HepG2 (cell line): ENCODE measurements around the gene HDLBP. TPM values are rescaled to one million over a fixed set of nuclear protein-coding genes. Genes with fewer than 3 reads are reported as not detected.

Experiments used
- DNMT3B ChIP-seq: conservative IDR thresholded peaks from 2 replicates; pipeline ENCODE4 v1.6.1; 2016; ENCODE audit warnings: missing biosample characterization, control low read depth
- E2F2 ChIP-seq: sonication (generic); formaldehyde crosslinking; IDR thresholded peaks from 2 replicates; pipeline ENCODE4 v1.4.0; 2020; ENCODE audit warnings: missing genetic modification reagents, borderline replicate concordance
- ELK4 ChIP-seq: sonication (generic); formaldehyde crosslinking; IDR thresholded peaks from 2 replicates; pipeline ENCODE4 v1.9.0; 2021; ENCODE audit warnings: missing genetic modification reagents, borderline replicate concordance
- HMGXB4 ChIP-seq, 2 experiments: sonication (generic) in 1 of 2; formaldehyde crosslinking in 1 of 2; IDR thresholded peaks; 2 replicates each; pipeline versions ENCODE4 v1.4.0 to v1.6.1; 2018 to 2020; ENCODE audit warnings: missing genetic modification reagents in 2 of 2, borderline replicate concordance in 1 of 2, low read depth in 1 of 2, mild to moderate bottlenecking in 1 of 2, missing biosample characterization in 1 of 2
- HNF1A ChIP-seq, 2 experiments: sonication (generic) in 1 of 2; formaldehyde crosslinking in 1 of 2; IDR thresholded peaks; 2 replicates each; pipeline versions ENCODE4 v1.4.0 to v1.6.1; 2016 to 2020; ENCODE audit warnings: borderline replicate concordance in 1 of 2, low read depth in 1 of 2, mild to moderate bottlenecking in 1 of 2, missing genetic modification reagents in 1 of 2
- KLF16 ChIP-seq, 2 experiments: sonication (generic) in 1 of 2; formaldehyde crosslinking in 1 of 2; IDR thresholded peaks; 2 replicates each; pipeline versions ENCODE4 v1.6.1 to v1.8.0; 2016 to 2023; ENCODE audit warnings: missing genetic modification reagents in 2 of 2, missing compliant biosample characterization in 1 of 2
- NFE2L2 ChIP-seq: fragments of 150-350 bp; IDR thresholded peaks from 2 replicates; pipeline ENCODE4 v1.6.1; 2014; ENCODE audit warnings: low read length
- SOX13 ChIP-seq, 3 experiments: fragments of 450-650 bp in 1 of 3; sonication (generic) in 1 of 3; formaldehyde crosslinking in 1 of 3; IDR thresholded peaks in 2 of 3; conservative IDR thresholded peaks in 1 of 3; 2 replicates each; pipeline versions ENCODE4 v1.5.0 to v1.6.1; 2016 to 2020; ENCODE audit warnings: antibody characterized with exemption in 1 of 3, mild to moderate bottlenecking in 1 of 3, missing compliant biosample characterization in 1 of 3, missing genetic modification reagents in 1 of 3, moderate library complexity in 1 of 3
- ZNF382 ChIP-seq: sonication (generic); formaldehyde crosslinking; IDR thresholded peaks from 2 replicates; pipeline ENCODE4 v1.5.0; 2020; ENCODE audit warnings: missing genetic modification reagents, mild to moderate bottlenecking, borderline replicate concordance
- ZNF383 ChIP-seq: sonication (generic); formaldehyde crosslinking; IDR thresholded peaks from 2 replicates; pipeline ENCODE4 v1.4.0; 2020; ENCODE audit warnings: missing genetic modification reagents, mild to moderate bottlenecking, borderline replicate concordance
- ZNF513 ChIP-seq: sonication (generic); formaldehyde crosslinking; conservative IDR thresholded peaks from 2 replicates; pipeline ENCODE4 v1.5.0; 2020; ENCODE audit warnings: missing genetic modification reagents
- ZNF543 ChIP-seq: sonication (generic); formaldehyde crosslinking; IDR thresholded peaks from 2 replicates; pipeline ENCODE4 v1.4.0; 2020; ENCODE audit warnings: mild to moderate bottlenecking, missing genetic modification reagents
- ZNF567 ChIP-seq: sonication (generic); formaldehyde crosslinking; IDR thresholded peaks from 2 replicates; pipeline ENCODE4 v1.8.1; 2023; ENCODE audit warnings: mild to moderate bottlenecking, missing genetic modification reagents, borderline replicate concordance
- ZNF724P ChIP-seq: sonication (generic); formaldehyde crosslinking; IDR thresholded peaks from 2 replicates; pipeline ENCODE4 v1.8.0; 2022; ENCODE audit warnings: missing genetic modification reagents, borderline replicate concordance
- ZNF781 ChIP-seq: sonication (generic); formaldehyde crosslinking; IDR thresholded peaks from 2 replicates; pipeline ENCODE4 v1.5.1; 2020; ENCODE audit warnings: borderline replicate concordance, mild to moderate bottlenecking, missing genetic modification reagents; ENCODE audit errors: not compliant biosample characterization
- ZNF878 ChIP-seq: sonication (generic); formaldehyde crosslinking; IDR thresholded peaks from 2 replicates; pipeline ENCODE4 v1.8.1; 2023; ENCODE audit warnings: mild to moderate bottlenecking, missing genetic modification reagents, moderate library complexity
- polyA plus RNA-seq, 8 experiments: library from polyadenylated mRNA; depleted of rRNA in 3 of 8; stranded (reverse) in 7 of 8; unstranded in 1 of 8; fragments of >200 nt; fragmentation: Illumina TruSeq in 4 of 8; extraction: Trizol in 4 of 8; gene quantifications; 2 replicates each; pipeline versions ENCODE4 v1.2.1 to v1.2.3, GENCODE V29; 2011 to 2016; ENCODE audit warnings: low read depth in 4 of 8, missing spikeins in 1 of 8, mixed read lengths in 1 of 8; ENCODE audit not compliant: insufficient read depth in 1 of 8
- total RNA-seq, 5 experiments: library from RNA; depleted of rRNA; stranded (reverse); fragments of >200 nt; fragmentation: Illumina TruSeq; extraction: Trizol; gene quantifications; 2 replicates each; pipeline ENCODE4 v1.2.3, GENCODE V29; 2016; ENCODE audit warnings: low read depth in 1 of 5

The HDLBP gene
- total and polyA plus RNA-seq, 2 of the 13 experiments (the other 11 are each of a cell fraction or from before 2014, with no cell fraction given): 464 to 707 TPM

GRCh38 chr2:241350878-241351639 is 35.6 kb upstream of the HDLBP start (continued):
- peak in 1 of 2 experiments; percentile 11; a peak in 1 of 4 replicates for TF ChIP-seq HMGXB4 (CRISPR knock-in tag; IDR thresholded peaks at IDR 0.05; ENCODE audit: borderline replicate concordance in 1 of 2, low read depth in 1 of 2)
- TF ChIP-seq SOX13 (IDR thresholded peaks at IDR 0.05): no peak
- peak in 1 of 2 experiments; percentile 41; a peak in 1 of 4 replicates for TF ChIP-seq SOX13 (CRISPR knock-in tag; conservative IDR thresholded peaks at IDR 0.05 in 1 of 2, IDR thresholded peaks at IDR 0.05 in 1 of 2)
- no peak for TF ChIP-seq ELK4 (CRISPR knock-in tag)
- TF ChIP-seq HNF1A (IDR thresholded peaks at IDR 0.05; ENCODE audit: low read depth): peak; percentile 79
- TF ChIP-seq HNF1A (CRISPR knock-in tag; IDR thresholded peaks at IDR 0.05; ENCODE audit: borderline replicate concordance): no peak; the same call in 1 of the 2 replicates
- TF ChIP-seq ZNF878 (CRISPR knock-in tag): no peak
- TF ChIP-seq E2F2 (CRISPR knock-in tag): no peak
- no peak for TF ChIP-seq ZNF567
- TF ChIP-seq ZNF382 (CRISPR knock-in tag): 0 out of 2 replicates have a peak, but pooled peaks have one; percentile 27
- no peak for TF ChIP-seq ZNF513 (CRISPR knock-in tag)
- TF ChIP-seq ZNF781: no peak
- no peak for TF ChIP-seq ZNF724P (CRISPR knock-in tag)
- no peak for TF ChIP-seq NFE2L2
- TF ChIP-seq DNMT3B: no peak
- TF ChIP-seq KLF16 (CRISPR knock-in tag; IDR thresholded peaks at IDR 0.05): no peak
- no peak for TF ChIP-seq ZNF543 (CRISPR knock-in tag)
- no peak for TF ChIP-seq ZNF383
